Right lung (tissue), 10 donors: ENCODE data around the gene RHOXF1. TPM values are rescaled to one million over a fixed set of nuclear protein-coding genes. Genes with fewer than 3 reads are reported as not detected.
"Not testable (repeated sequence)": the region's sequence is repeated elsewhere in the genome, so short reads cannot be mapped to it uniquely, and the experiment has no call there.

Experiments
- DNase-seq, 2 donors: peaks; one replicate each; pipeline ENCODE4 v3.0.0-alpha.2; 2013
- long read RNA-seq, 8 donors: transcript quantifications; one replicate each; lab custom pipeline, GENCODE V29; 2026
- polyA plus RNA-seq, 5 donors: library from polyadenylated mRNA; unstranded; fragments of 120-200 nt; gene quantifications; one replicate each; pipeline versions ENCODE4 v1.2.1 to v1.2.3, GENCODE V29; 2013; ENCODE audit warnings: inconsistent platforms in 1 of 5, low replicate concordance in 1 of 5; ENCODE audit not compliant: insufficient read length in 5 of 5, insufficient read depth in 1 of 5

Gene RHOXF1, protein sequence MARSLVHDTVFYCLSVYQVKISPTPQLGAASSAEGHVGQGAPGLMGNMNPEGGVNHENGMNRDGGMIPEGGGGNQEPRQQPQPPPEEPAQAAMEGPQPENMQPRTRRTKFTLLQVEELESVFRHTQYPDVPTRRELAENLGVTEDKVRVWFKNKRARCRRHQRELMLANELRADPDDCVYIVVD
- polyA plus RNA-seq, result 1 to 10 TPM in 2 of 5 donors, under 1 TPM in 3; 0.32 to 1.1 (median 0.94) TPM
- long read RNA-seq, donor 1, result 0 reads
- long read RNA-seq, donor 2, result 0 reads
- long read RNA-seq, donor 3, result 0 reads
- long read RNA-seq, donor 4, result 0 reads
- long read RNA-seq, donor 5, result 0 reads
- long read RNA-seq, donor 6, partial matches to known transcripts, result 0 of 1 reads
- long read RNA-seq, donor 6, other reads (novel, unspliced or antisense), result 0 of 1 reads
- long read RNA-seq, donor 7, result 0 reads
- long read RNA-seq, donor 8, result 0 reads

- no peak for DNase-seq
Observed at GRCh38 chrX:120115438-120115963, at the start of gene RHOXF1. Gene RHOXF1 (minus strand): TSS chrX:120115913. CDS start chrX:120115862, 51 bp downstream.

- DNase-seq, result not testable (repeated sequence)
Observed at GRCh38 chrX:120159086-120159485, 43.4 kb upstream of the RHOXF1 start.

- DNase-seq, result not testable (repeated sequence)
Observed at GRCh38 chrX:120158313-120158712, 42.6 kb upstream of the RHOXF1 start, which contains the start of gene RHOXF2. Gene RHOXF2 (plus strand): TSS chrX:120158613. CDS start chrX:120158751, 138 bp downstream.

DNA sequence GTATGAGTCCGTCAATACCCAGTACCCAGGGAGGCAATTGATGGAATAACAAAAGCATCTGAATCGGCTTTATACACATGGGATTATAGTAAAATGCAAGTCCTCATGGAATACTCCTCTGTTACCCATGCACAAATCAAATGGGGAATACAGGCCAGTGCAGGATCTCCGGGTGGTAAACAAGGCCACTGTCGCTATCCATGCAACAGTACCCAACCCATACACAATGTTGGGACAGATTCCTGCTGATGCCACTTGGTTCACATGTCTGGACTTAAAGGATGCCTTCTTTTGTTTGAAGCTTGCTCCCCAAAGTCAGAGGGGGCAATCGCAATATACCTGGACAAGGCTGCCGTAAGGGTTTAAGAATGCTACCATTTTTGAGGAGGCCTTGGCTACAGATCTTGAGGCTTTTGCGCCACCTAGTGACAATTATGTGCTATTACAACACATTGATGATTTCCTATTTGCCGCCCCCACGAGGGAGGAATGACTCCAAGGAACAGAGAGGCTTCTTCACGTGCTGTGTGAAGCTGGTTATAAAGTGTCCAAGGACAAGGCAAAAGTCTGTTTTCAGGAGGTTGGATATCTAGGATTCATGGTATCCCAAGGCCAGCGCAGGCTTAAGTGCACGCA, 34.5 kb upstream of the RHOXF1 start:
- not testable (repeated sequence) for DNase-seq

GRCh38 chrX:120147537-120147936, 31.8 kb upstream of the RHOXF1 start:
- DNase-seq, result no peak

GRCh38 chrX:120146323-120146722, 30.6 kb upstream of the RHOXF1 start:
- DNase-seq, result not testable (repeated sequence)

DNA sequence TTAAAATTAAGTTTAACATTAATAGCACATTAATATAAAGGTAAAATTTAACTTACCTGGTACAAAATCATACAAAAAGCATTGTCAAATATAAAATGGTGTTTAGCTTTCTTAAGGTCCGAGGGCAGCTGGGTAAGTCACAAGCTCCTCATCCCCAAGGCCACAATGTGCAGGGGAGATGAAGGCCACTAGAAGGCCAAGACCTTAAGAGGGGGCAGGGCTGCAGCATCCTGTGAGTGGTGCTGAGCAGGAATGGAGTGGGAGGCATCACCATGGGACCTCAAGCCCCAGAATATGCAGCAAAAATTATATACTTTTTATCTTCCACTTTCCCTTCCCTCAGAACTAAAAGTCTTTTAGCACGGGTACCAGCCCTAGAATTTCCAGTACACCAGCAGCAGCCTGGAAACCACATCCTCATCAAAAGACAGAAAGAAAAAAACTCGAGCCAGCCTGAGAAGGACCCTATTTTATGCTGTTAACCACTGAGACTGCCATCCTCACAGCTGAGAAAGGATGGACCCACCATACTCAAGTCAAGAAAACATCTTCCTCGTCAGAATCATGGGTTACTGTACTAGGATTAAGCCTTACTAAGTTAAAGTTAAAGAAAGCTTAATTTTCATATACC, 29.7 kb upstream of the RHOXF1 start:
- no peak for DNase-seq

GRCh38 chrX:120144178-120144844, 28.6 kb upstream of the RHOXF1 start:
- DNase-seq, result peak; percentile 15 to 28

DNA sequence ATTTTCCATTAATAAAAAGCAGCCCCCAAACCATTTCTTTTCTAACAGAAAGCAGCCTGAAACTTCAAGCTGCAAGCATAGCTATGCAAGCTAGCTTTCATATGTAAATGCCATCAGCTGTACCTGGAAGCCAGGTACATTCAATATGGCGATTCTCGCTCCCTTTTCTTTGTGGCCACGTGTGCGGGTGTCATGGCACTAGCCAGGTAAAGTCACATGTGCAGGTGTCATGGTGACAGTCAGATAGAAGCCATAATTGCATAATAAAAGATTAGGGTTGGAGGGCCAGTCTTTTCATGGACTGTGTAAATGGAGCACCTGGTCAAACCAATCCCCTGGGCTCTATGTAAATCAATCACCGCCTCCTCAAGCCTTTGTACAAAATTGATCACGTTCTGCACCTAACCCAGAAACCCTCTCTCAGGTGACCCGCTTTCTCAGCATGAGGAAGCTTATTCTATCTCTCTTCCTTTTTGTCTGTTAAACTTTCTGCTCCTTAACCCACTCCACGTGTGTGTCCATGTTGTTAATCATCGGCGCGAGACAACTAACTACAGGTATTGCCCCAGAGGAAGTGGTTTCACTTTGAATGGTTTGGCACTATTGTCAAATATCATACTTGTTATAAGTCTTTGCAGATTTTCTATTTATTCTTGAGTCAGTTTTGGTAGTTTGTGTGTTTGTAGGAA, 24.7 kb upstream of the RHOXF1 start:
- no peak for DNase-seq

GRCh38 chrX:120137439-120137838, 21.7 kb upstream of the RHOXF1 start:
- no peak for DNase-seq

GRCh38 chrX:120136840-120137239, 21.1 kb upstream of the RHOXF1 start:
- DNase-seq, result no peak

- no peak for DNase-seq
Observed at GRCh38 chrX:120136128-120136527, 20.4 kb upstream of the RHOXF1 start.

DNA sequence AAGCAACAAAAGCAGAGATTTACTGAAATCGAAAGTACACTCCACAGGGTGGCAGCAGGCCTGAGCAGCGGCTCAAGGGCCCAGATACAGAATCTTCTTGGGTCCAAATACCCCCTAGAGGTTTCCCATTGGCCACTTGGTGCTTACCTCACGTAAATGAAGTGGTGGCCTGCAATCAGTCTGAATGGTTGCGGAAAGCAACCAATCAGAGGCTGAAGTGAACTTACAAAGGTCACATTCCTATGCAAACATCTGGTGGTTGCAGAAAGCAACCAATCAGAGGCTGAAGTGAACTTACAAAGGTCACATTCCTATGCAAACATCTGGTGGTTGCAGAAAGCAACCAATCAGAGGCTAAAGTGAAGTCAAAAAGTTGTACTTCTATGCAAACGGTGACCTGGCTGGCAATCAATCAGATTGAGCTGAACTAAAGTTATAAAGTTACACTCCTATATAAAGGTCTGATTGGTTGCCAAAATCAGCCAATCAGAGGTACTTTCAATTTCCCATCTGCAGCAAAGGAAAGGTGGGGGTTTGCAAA, 12.7 kb upstream of the RHOXF1 start:
- DNase-seq, result not testable (repeated sequence)

DNA sequence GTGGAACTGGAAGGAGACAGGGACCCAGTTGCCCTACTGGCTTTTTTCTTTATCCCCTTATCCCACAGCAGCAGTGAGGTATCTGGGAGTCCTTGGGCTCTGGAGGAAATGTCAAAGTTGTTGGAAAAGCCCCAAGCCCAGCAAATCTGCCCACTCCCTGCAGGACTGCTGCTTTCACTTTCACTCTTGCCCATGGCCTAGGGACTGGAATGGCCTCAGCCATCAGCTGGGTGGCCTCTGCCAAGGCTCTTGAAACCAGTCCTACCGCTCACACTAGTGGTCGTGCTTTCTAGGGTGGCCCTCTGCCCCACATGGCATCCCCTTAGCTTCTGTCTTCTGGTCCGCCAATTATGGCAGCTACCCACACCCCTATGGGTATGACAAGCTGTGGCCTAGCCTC, 9.7 kb upstream of the RHOXF1 start:
- DNase-seq, result no peak

- no peak for DNase-seq
Observed at GRCh38 chrX:120120223-120120622, 4.5 kb upstream of the RHOXF1 start.

DNA sequence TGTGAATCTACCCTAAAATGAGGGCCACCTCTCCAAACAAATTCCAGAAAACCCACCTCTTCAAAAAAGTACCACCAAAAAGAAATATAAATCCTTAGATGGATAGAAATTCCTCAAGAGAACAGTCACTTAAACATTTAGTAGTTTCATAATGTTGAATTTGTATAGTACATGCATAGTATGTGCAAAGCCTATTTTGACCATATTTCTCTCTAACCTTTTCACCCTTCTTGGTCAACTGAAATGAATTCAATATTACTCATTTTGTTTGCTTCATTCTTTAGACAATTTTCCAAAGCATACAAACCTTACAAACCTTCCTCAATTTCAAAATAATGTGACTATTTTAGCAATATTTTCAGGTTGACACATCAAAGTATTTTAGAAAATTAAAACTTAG, 4.1 kb downstream of the RHOXF1 start:
- DNase-seq, result no peak

DNA sequence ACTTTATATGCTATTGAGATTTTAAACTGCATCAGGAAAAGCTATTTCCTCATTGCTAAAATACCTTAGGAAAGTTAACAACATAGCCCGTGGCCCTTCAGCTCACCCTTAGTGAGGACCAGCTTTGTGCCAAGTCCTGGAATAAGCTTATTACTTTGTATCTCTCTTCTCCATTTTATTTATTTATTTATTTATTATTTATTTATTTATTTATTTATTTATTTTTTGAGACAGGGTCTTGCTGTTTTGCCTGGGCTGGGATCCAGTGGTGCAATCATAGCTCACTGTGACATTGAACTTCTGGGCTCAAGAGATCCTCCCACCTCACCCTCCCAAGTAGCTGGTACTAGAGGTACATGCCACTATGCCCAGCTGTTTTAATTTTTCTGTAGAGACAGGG, 6.3 kb downstream of the RHOXF1 start:
- DNase-seq, result no peak

DNA sequence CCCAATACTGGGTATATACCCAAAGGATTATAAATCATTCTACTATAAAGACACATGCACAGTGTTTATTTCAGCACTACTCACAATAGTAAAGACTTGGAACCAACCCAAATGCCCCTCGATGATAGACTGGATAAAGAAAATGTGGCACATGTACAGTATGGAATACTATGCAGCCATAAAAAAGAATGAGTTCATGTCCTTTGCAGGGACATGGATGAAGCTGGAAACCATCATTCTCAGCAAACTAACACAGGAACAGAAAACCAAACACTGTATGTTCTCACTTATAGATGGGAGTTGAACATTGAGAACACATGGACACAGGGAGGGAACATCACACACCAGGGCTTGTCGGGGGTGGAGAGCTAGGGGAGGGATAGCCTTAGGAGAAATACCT, 11.0 kb downstream of the RHOXF1 start:
- DNase-seq, result not testable (repeated sequence)

GRCh38 chrX:120101057-120101456, 14.7 kb downstream of the RHOXF1 start:
- DNase-seq, result not testable (repeated sequence)

GRCh38 chrX:120090208-120090607, 25.5 kb downstream of the RHOXF1 start:
- DNase-seq, result no peak
